Measurements from ENCODE around the gene CXCL1. TPM values are rescaled to one million over a fixed set of nuclear protein-coding genes. Genes with fewer than 3 reads are reported as not detected.

CXCL1 gene
- total RNA-seq, 2 donors from 2014 or later, result 6.9 to 8.5 TPM

DNA sequence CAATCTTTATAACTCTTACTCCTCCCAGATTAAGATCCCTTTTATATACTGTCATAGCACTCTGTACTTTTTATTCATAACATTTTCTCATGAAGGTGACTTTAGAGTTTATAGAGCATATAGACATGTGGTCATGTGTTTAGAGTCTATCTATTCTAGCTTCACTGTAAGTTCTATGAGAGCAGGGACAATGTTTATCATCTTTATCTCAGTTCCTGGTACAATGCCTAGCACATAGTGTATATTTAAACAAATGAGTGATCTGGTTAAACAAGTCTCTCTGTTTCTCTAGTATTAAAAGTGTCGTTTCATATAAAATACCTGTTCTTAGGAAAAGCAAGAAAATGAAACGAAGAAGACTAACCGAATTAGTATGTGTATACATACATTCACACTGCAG, 29.5 kb upstream of the CXCL1 start:
- Histone ChIP-seq H3K4me3 (no peak overlapping the region), H3K27ac (no peak overlapping the region), H3K9me3 (no peaks in the 10 kb centered on the region), H3K4me1 (peaks cover 0 to 4% of the 10 kb centered on the region in 2 donors), H3K27me3 (no peaks in the 10 kb centered on the region), H3K36me3 (no peaks in the 10 kb centered on the region)
- TF ChIP-seq, protein P1, sequence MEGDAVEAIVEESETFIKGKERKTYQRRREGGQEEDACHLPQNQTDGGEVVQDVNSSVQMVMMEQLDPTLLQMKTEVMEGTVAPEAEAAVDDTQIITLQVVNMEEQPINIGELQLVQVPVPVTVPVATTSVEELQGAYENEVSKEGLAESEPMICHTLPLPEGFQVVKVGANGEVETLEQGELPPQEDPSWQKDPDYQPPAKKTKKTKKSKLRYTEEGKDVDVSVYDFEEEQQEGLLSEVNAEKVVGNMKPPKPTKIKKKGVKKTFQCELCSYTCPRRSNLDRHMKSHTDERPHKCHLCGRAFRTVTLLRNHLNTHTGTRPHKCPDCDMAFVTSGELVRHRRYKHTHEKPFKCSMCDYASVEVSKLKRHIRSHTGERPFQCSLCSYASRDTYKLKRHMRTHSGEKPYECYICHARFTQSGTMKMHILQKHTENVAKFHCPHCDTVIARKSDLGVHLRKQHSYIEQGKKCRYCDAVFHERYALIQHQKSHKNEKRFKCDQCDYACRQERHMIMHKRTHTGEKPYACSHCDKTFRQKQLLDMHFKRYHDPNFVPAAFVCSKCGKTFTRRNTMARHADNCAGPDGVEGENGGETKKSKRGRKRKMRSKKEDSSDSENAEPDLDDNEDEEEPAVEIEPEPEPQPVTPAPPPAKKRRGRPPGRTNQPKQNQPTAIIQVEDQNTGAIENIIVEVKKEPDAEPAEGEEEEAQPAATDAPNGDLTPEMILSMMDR (IDR thresholded peaks at IDR 0.05), result no peak
- no peak for DNase-seq (ENCODE audit: low spot score)

DNA sequence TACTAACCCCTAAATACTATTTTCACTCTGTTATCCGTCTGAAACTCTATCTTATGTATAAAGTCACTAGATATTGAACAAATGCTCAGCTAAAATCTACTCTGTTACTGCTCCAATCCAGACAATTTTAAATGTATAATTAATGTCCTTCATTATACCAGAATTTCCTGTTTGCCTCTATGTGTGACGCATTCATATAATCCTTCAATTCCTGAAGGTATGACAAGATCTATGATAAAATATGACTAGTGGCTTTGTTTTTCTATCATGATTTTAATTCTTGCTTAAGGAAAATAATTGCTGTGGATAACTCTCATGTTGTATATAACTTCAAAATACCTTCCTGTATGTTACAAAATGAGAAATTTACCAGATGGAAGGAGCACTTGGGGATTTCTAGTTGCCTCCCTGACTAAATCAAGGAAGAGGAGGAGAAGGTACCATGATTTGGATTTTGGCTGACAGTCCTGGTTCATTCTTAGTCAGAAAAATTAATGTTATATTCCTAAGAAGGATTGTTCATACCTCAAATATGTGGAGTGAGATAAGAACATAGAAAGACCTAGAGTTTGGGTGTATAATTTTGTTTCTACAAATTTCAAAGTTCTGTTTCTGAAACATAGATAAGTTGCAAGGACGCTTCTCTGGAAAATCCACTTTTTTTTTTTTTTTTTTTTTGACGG, 27.8 kb upstream of the CXCL1 start:
- TF ChIP-seq, protein P1 (IDR thresholded peaks at IDR 0.05), result no peak
- Histone ChIP-seq H3K27ac (no peak overlapping the region), H3K9me3 (no peaks in the 10 kb centered on the region), H3K4me1 (peaks cover 0 to 4% of the 10 kb centered on the region in 2 donors), H3K27me3 (no peaks in the 10 kb centered on the region), H3K4me3 (no peak overlapping the region), H3K36me3 (no peaks in the 10 kb centered on the region)
- no peak for DNase-seq (ENCODE audit: low spot score)

DNA sequence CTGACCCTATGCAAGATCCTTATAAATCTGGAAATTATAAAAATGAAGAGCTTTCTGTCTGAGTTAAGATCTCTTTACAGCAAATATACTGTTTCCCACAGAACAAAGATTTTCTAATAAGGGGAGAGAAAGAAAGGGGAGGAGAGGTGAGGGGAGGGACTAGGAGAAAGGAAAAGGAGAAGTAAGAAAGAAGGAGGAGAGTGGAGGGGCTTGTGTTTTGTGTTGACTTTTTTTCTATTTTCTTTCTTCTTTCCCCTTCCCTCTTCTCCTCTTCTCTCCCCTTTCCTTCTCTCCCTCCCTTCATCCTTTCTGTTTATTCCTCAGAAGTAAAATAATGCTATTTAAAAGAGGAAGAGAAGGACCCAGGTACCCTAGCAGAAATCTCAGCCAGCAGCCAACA, 26.5 kb upstream of the CXCL1 start:
- Histone ChIP-seq H3K9me3 (no peaks in the 10 kb centered on the region), H3K4me1 (no peaks in the 10 kb centered on the region), H3K4me3 (no peak overlapping the region), H3K27me3 (no peaks in the 10 kb centered on the region), H3K27ac (no peak overlapping the region), H3K36me3 (no peaks in the 10 kb centered on the region)
- TF ChIP-seq, protein P1 (IDR thresholded peaks at IDR 0.05), result no peak
- DNase-seq (ENCODE audit: low spot score), result no peak

DNA sequence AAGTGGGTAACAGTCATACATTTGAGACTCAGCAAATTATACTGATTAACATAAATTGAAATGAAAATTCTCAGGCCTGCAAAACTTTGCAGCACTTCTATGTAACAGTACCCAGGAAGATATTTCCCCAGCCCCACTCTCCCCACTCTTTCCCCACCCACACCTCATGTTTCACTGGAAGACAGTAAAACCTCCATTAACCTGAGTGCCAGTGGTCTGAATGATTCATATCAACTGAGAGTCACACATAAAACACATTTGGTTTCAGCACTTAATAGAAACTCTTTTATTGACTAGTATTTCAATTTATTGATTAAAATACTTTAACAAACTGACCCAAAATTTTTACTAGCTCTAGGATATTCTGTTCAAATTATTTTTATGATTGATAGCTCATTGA, 25.8 kb upstream of the CXCL1 start:
- no peak for DNase-seq (ENCODE audit: low spot score)
- no peaks in the 10 kb centered on the region for H3K4me1 ChIP-seq
- no peak overlapping the region for H3K4me3 ChIP-seq
- H3K27ac ChIP-seq, result no peak overlapping the region
- H3K9me3 ChIP-seq, result no peaks in the 10 kb centered on the region
- H3K27me3 ChIP-seq, result no peaks in the 10 kb centered on the region
- H3K36me3 ChIP-seq, result no peaks in the 10 kb centered on the region
- TF ChIP-seq, protein P1 (IDR thresholded peaks at IDR 0.05), result no peak

DNA sequence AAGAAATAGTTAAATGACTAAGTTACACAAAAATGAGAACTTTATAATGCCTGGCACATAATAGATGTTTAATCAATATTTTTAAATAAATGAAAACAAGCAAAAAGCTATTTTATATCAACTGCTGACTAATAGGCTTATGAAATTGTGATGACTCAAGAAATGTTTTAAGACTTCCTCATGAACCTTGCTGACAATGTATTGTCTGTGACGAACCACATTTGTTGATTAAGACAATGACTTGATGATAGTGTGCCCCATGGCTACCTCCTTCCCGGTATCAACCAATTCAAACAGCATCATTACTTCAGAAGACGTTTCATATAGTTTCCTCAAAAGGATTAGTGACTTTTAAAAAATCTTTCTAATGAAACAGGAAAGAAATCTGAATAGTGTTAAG, 24.8 kb upstream of the CXCL1 start:
- H3K4me1 ChIP-seq, result no peaks in the 10 kb centered on the region
- H3K9me3 ChIP-seq, result no peaks in the 10 kb centered on the region
- DNase-seq (ENCODE audit: low spot score), result no peak
- TF ChIP-seq, protein P1 (IDR thresholded peaks at IDR 0.05), result no peak
- no peak overlapping the region for H3K27ac ChIP-seq
- H3K36me3 ChIP-seq, result no peaks in the 10 kb centered on the region
- H3K27me3 ChIP-seq, result no peaks in the 10 kb centered on the region
- H3K4me3 ChIP-seq, result no peak overlapping the region

DNA sequence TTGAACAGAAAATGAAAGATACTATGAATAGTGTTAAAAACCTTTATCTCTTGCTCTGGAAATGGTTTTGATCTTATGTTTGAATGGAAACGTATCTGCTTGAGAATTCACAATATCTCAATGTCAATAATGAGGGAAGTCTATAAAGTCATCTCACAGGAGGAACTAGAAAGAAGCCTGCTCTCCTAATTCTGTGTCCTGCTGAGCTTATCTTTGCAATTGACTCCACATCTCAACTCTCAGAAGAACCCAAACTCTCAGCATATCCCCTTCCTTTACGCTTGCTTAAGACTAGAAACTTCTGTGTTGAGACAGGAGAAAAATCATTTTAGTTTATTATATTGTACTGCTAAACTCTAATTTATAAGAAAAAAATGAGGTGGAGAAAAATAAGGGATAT, 24.4 kb upstream of the CXCL1 start:
- H3K9me3 ChIP-seq, result no peaks in the 10 kb centered on the region
- no peak overlapping the region for H3K27ac ChIP-seq
- no peak for DNase-seq (ENCODE audit: low spot score)
- TF ChIP-seq, protein P1 (IDR thresholded peaks at IDR 0.05), result no peak
- no peaks in the 10 kb centered on the region for H3K36me3 ChIP-seq
- no peaks in the 10 kb centered on the region for H3K4me1 ChIP-seq
- no peak overlapping the region for H3K4me3 ChIP-seq
- H3K27me3 ChIP-seq, result no peaks in the 10 kb centered on the region
